ENCODE data around the gene RFX6. TPM values are rescaled to one million over a fixed set of nuclear protein-coding genes. Genes with fewer than 3 reads are reported as not detected.

The RFX6 gene
- total RNA-seq, 2 experiments from 2014 or later = not detected

DNA sequence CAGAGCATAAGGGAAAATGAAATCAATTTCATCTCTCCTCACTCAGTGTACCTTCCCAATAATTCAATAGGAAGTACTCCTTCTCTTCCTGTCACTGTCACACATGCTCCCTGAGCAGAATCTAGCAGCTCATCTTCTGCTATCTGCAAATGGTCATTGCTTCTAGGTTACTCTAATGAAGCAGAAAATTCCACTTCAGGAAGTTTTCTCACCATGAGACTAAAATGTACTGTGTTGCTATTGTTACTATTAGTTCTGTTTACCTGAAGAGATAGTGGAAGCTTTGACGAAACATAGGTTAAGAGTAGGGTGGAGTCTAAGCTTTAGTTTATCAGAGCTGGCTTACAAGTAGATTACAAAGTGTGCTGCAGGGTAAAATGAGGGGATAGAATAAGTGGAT lies 52.8 kb downstream of the RFX6 start:
- CTCF ChIA-PET = no interaction called here
- POLR2A ChIA-PET = no interaction called here
- DNase-seq = no peak

DNA sequence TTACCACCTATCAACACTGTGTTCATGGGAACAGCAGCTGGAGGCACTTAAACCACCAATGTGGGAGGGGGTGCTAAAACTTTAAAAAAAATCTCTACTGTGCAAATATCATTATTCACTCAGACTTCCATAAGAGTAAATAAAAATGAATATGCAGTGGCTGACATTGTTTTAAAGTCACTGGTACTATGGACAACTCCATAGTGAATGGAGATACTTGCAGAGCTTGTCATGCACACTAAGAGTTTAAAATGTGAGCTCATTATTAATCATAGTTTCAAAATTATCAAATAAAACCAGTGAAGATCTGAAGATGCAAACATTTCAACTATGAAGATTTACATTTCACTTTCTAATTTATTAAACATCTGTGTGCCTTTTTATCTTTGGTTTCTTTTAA lies 54.4 kb downstream of the RFX6 start:
- no peaks in the 10 kb centered on the region for H3K27me3 Mint-ChIP-seq
- POLR2A ChIA-PET = no interaction called here
- CTCF ChIA-PET = interaction anchor here (1.5 kb wide), 1 partner anchor 38 kb away, joined by 4 read pairs; no protein-coding TSS in a partner anchor
- no peaks in the 10 kb centered on the region for H3K9me3 Mint-ChIP-seq
- DNase-seq = no peak
- H3K36me3 Mint-ChIP-seq (ENCODE audit: low read depth) = no peaks in the 10 kb centered on the region
- H3K27ac Mint-ChIP-seq = no peak overlapping the region
- no peaks in the 10 kb centered on the region for H3K4me1 Mint-ChIP-seq
- H3K4me3 Mint-ChIP-seq = no peak overlapping the region

More for the DNA sequence above, 52.8 kb downstream of the RFX6 start:
- H3K36me3 Mint-ChIP-seq (ENCODE audit: low read depth) = no peaks in the 10 kb centered on the region
- no peak overlapping the region for H3K27ac Mint-ChIP-seq
- no peaks in the 10 kb centered on the region for H3K27me3 Mint-ChIP-seq
- no peaks in the 10 kb centered on the region for H3K4me1 Mint-ChIP-seq
- no peaks in the 10 kb centered on the region for H3K9me3 Mint-ChIP-seq
- H3K4me3 Mint-ChIP-seq = no peak overlapping the region

DNA sequence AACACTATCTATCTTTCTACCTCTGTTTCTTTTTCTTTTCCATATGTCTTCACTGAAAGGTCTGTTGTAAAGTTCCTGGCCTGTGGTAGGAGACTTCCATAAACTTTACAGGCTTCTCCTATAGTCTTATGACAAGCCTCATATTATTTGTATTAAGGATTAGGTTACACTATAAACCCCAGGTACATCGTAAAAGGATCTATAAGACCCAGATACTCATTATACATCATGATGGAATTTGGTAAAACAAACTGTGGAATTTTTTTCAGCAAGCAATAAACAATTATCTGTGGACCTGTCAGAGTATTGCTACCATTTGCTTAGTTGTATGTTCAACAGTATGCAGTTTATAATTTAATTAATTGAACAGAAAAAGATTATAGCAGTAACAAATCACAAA lies 55.5 kb downstream of the RFX6 start:
- H3K4me3 Mint-ChIP-seq = no peak overlapping the region
- no peaks in the 10 kb centered on the region for H3K4me1 Mint-ChIP-seq
- no peaks in the 10 kb centered on the region for H3K9me3 Mint-ChIP-seq
- DNase-seq = no peak
- no peaks in the 10 kb centered on the region for H3K27me3 Mint-ChIP-seq
- POLR2A ChIA-PET = no interaction called here
- no peak overlapping the region for H3K27ac Mint-ChIP-seq
- no peaks in the 10 kb centered on the region for H3K36me3 Mint-ChIP-seq (ENCODE audit: low read depth)
- CTCF ChIA-PET = no interaction called here

DNA sequence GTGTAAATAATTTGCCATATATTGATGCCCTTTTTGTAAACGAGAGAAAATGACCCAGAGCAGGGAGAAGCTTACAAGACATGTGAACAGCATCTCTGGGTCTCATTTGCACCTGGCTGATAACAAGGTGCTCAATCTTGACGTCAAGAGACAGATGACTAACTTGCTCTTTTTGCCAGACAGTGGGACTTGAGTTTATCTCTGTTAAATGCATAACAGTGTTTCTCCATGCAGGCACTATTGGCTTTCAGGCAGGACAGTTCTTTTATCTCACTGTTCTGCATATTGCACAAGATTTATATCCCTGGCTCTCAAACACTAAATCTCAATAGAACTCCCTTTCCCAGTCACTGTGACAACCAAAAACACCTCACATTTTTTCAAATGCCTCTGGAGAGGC lies 56.4 kb downstream of the RFX6 start:
- no peak for DNase-seq
- Mint-ChIP-seq H3K27ac (no peak overlapping the region), H3K36me3 (ENCODE audit: low read depth) (no peaks in the 10 kb centered on the region), H3K27me3 (no peaks in the 10 kb centered on the region), H3K4me1 (no peaks in the 10 kb centered on the region), H3K9me3 (no peaks in the 10 kb centered on the region), H3K4me3 (no peak overlapping the region)
- ChIA-PET POLR2A (no interaction called here), CTCF (no interaction called here)

DNA sequence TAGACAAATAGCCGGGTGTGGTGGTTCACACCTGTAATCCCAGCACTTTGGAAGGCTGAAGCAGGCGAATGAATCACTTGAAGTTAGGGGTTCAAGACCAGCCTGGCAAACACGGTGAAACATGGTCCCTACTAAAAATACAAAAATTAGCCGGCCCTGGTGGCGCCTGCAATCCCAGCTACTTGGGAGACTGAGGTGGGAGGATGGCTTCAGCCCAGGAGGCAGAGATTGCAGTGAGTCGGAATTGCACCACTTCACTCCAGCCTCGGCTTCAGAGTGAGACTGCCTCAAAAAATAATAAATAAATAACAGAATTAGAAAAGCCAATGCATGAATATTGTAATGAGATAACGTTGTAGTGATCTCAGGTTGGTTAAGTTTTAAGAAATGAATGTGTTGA lies 61.3 kb downstream of the RFX6 start:
- Mint-ChIP-seq H3K9me3 (no peaks in the 10 kb centered on the region), H3K4me1 (no peaks in the 10 kb centered on the region)

DNA sequence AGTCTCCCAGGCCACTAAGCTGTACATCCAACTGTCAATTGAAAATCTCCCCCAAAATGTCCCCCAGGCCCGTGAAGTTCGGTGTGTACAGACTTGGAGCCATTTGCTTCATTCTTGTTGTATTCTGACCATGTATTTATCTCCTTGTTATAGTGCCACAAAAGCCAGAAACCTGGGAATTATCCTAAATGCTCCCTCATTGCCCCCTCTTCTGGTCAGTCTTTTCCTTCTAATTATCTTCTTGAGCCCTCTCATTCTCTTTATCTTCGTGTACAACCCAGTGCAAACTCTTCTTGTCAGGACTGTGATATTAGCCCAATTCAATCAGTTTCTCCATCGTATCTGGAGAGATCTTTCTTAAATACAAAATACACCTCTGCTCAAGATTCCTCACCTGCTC lies 64.7 kb downstream of the RFX6 start:
- CTCF ChIA-PET = no interaction called here
- no peak for DNase-seq

More for the DNA sequence above, 61.3 kb downstream of the RFX6 start:
- ChIA-PET CTCF (no interaction called here), POLR2A (no interaction called here)
- Mint-ChIP-seq H3K27ac (no peak overlapping the region), H3K36me3 (ENCODE audit: low read depth) (no peaks in the 10 kb centered on the region), H3K27me3 (peaks cover 2% of the 10 kb centered on the region), H3K4me3 (no peak overlapping the region)
- no peak for DNase-seq

DNA sequence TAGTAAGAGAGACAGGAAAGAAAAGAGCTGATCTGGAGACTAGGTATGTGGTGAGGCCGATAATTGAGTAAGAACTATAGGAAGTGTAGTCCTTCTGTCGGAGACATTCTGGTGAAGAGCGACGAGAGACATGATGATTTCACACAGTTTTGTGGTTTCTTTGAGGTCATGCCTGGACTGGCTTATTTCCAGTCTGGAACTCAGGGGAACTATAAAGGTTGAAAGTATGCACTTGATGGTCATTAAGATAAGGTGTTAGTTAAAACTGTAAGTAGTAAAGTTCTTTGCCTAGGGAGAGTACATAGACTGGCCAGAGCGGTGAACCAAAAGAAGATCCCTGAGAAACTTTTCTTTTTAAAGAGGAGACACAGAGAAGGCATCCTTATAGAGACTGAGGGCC lies 68.8 kb downstream of the RFX6 start:
- peaks cover 4% of the 10 kb centered on the region for H3K27me3 Mint-ChIP-seq
- no peak for DNase-seq
- H3K4me3 Mint-ChIP-seq = no peak overlapping the region
- H3K9me3 Mint-ChIP-seq = no peaks in the 10 kb centered on the region
- no peaks in the 10 kb centered on the region for H3K4me1 Mint-ChIP-seq
- POLR2A ChIA-PET = no interaction called here
- H3K27ac Mint-ChIP-seq = no peak overlapping the region
- H3K36me3 Mint-ChIP-seq (ENCODE audit: low read depth) = no peaks in the 10 kb centered on the region
- CTCF ChIA-PET = no interaction called here

More for the DNA sequence above, 64.7 kb downstream of the RFX6 start:
- H3K27me3 Mint-ChIP-seq = peaks cover 5% of the 10 kb centered on the region
- H3K4me1 Mint-ChIP-seq = no peaks in the 10 kb centered on the region
- no peaks in the 10 kb centered on the region for H3K36me3 Mint-ChIP-seq (ENCODE audit: low read depth)
- H3K9me3 Mint-ChIP-seq = no peaks in the 10 kb centered on the region
- no peak overlapping the region for H3K27ac Mint-ChIP-seq
- H3K4me3 Mint-ChIP-seq = no peak overlapping the region
- POLR2A ChIA-PET = no interaction called here

DNA sequence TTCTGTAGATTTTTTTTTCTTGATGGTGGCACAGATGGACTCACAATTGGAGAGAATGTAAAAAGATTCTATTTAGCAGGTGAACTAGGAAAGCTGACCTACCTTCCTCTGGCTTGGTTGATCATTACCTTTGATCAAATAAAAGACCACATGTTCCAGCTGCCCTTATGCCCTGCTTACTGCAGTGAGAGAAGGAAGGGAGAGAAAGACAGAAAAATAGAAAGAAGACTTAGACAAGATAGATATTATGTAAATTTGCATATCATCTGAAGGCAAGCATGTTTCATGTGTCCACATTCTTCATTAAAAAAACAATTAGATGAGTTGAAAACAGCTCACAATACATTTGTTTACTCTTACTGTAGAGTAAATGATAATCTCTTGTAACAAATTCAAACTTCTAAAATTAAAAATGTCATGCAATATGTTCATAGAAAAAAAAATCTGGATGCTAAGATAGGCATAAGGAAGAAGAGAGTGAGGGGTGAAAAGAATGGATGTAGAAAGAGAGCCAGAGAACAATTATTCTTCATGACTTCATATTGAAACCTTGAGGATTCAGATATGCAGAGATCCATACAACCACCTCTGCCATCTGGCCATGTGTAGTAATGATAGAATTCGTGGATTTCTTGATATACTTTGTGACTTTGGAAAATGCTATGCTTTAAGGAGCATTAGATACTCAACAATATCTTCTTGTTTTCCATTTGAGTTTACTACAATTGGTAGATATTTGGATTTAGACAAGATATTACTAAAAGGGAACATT lies 71.7 kb downstream of the RFX6 start:
- Mint-ChIP-seq H3K27ac (no peak overlapping the region), H3K4me3 (no peak overlapping the region), H3K9me3 (no peaks in the 10 kb centered on the region), H3K4me1 (no peaks in the 10 kb centered on the region), H3K36me3 (ENCODE audit: low read depth) (no peaks in the 10 kb centered on the region), H3K27me3 (peaks cover 4% of the 10 kb centered on the region)
- no peak for DNase-seq
- ChIA-PET CTCF (no interaction called here), POLR2A (no interaction called here)

DNA sequence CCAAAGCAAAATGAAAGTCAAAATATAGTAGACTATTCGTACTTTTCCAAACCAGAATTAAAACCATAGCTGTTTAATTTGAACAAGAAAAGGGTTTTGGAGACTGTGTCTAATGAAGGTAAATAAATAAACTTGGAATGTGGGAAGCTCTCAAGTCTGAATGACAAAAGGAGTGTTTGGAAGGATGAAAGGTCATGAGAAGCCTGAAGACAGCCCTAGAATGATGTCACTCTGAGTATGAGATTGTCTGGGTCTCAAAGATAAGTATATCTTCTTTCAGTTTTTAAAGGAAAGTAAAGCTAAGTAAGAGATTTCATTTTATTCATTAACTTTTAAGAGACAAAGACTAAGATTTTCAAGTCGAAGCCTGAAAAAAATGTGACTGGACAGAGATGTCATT lies 72.9 kb downstream of the RFX6 start:
- DNase-seq = no peak
- Mint-ChIP-seq H3K4me1 (no peaks in the 10 kb centered on the region), H3K36me3 (ENCODE audit: low read depth) (no peaks in the 10 kb centered on the region), H3K27ac (no peak overlapping the region), H3K4me3 (no peak overlapping the region), H3K9me3 (no peaks in the 10 kb centered on the region), H3K27me3 (peaks cover 4% of the 10 kb centered on the region)
- CTCF ChIA-PET = no interaction called here
- POLR2A ChIA-PET = no interaction called here

DNA sequence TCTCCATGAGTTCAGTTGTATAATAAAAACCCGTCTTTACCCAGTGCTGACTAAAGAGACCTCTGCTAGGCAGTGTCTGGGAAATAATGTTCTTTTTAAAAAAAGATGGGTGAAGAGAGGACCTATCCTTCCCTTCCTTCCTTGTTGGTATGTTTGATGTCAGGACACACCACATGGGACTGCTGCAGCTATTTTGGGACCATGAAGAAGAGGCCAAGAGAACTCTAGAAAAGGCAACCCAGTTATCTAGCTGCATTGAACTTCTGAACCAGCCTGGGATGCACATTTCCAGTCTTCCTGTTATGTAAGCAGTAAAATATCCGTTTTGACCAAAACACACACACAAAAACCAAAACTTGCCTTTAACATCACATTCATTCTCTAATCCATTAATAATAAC lies 77.3 kb downstream of the RFX6 start:
- Mint-ChIP-seq H3K27ac (no peak overlapping the region), H3K4me1 (no peaks in the 10 kb centered on the region), H3K27me3 (no peaks in the 10 kb centered on the region), H3K9me3 (no peaks in the 10 kb centered on the region), H3K36me3 (ENCODE audit: low read depth) (no peaks in the 10 kb centered on the region), H3K4me3 (no peak overlapping the region)
- CTCF ChIA-PET = no interaction called here
- no peak for DNase-seq
- POLR2A ChIA-PET = no interaction called here

DNA sequence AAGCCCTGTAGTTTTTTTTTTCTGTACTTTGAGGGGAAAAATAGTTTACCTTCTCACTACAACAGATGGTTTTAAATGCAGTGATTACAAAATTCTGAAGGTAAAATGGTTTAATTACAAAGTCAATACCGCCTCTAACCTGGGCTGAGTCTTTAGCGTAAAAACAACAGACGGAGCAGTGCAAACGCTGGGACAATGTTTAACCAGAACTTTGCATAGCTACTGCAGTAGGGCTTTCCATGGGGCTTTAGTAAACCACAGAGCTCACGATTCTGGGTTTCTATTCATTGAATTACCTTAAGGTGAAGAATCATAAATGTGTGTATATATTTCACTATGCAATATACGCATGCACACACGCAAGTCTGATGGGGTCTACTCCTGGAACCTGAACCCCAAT lies 77.9 kb downstream of the RFX6 start:
- H3K4me1 Mint-ChIP-seq = no peaks in the 10 kb centered on the region
- CTCF ChIA-PET = no interaction called here
- H3K9me3 Mint-ChIP-seq = no peaks in the 10 kb centered on the region

DNA sequence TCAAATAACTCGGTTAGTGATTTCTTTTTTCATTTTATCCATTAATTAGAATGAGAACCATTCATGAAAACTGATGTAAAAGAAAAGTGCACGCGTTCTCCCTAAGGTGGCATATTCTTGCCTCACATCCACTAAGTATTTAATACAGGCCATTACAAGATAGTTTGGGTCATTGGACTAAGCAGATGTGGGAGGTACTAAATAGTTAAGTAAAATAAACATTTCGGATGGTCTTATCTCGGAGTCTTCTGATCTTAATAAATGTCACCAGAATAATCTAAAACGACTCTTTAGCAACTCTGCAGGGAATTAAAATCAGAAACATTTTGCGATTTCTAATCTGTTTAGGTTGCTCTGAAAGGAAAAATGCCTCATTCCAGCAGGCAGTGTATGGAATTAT lies 78.7 kb downstream of the RFX6 start:
- Mint-ChIP-seq H3K9me3 (no peaks in the 10 kb centered on the region), H3K4me1 (no peaks in the 10 kb centered on the region)
- CTCF ChIA-PET = no interaction called here

More for the DNA sequence above, 77.9 kb downstream of the RFX6 start:
- POLR2A ChIA-PET = no interaction called here
- Mint-ChIP-seq H3K36me3 (ENCODE audit: low read depth) (no peaks in the 10 kb centered on the region), H3K27me3 (no peaks in the 10 kb centered on the region), H3K27ac (no peak overlapping the region), H3K4me3 (no peak overlapping the region)
- DNase-seq = no peak

DNA sequence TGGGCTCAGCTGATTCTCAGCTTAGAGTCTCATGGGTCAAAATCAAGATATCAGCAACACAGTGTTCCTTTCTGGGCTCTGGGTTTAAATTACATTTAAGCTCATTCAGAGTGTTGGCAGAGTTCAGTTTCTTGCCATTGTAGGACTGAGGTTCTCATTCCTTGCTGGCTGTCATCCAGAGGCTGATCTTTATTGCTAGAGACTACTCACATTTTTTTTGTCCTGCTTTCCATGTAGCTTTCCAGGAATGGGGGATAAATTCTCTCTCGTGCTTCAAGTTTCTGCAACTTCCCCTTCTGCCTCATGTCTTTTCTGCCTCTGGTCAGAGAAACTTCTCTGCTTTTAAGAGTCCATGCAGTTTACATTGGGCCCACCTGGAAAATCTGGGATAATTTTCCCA lies 86.9 kb downstream of the RFX6 start:
- no peaks in the 10 kb centered on the region for H3K36me3 Mint-ChIP-seq (ENCODE audit: low read depth)
- H3K4me3 Mint-ChIP-seq = no peak overlapping the region
- no peaks in the 10 kb centered on the region for H3K9me3 Mint-ChIP-seq
- no peaks in the 10 kb centered on the region for H3K27me3 Mint-ChIP-seq
- H3K27ac Mint-ChIP-seq = no peak overlapping the region
- no peak for DNase-seq
- no peaks in the 10 kb centered on the region for H3K4me1 Mint-ChIP-seq
- CTCF ChIA-PET = interaction anchor here (0.8 kb wide), 1 partner anchor 8 kb away, joined by 4 read pairs; no protein-coding TSS in a partner anchor
- POLR2A ChIA-PET = no interaction called here

More for the DNA sequence above, 78.7 kb downstream of the RFX6 start:
- no peaks in the 10 kb centered on the region for H3K36me3 Mint-ChIP-seq (ENCODE audit: low read depth)
- no peak overlapping the region for H3K27ac Mint-ChIP-seq
- no peaks in the 10 kb centered on the region for H3K27me3 Mint-ChIP-seq
- H3K4me3 Mint-ChIP-seq = no peak overlapping the region
- DNase-seq = no peak
- POLR2A ChIA-PET = no interaction called here

DNA sequence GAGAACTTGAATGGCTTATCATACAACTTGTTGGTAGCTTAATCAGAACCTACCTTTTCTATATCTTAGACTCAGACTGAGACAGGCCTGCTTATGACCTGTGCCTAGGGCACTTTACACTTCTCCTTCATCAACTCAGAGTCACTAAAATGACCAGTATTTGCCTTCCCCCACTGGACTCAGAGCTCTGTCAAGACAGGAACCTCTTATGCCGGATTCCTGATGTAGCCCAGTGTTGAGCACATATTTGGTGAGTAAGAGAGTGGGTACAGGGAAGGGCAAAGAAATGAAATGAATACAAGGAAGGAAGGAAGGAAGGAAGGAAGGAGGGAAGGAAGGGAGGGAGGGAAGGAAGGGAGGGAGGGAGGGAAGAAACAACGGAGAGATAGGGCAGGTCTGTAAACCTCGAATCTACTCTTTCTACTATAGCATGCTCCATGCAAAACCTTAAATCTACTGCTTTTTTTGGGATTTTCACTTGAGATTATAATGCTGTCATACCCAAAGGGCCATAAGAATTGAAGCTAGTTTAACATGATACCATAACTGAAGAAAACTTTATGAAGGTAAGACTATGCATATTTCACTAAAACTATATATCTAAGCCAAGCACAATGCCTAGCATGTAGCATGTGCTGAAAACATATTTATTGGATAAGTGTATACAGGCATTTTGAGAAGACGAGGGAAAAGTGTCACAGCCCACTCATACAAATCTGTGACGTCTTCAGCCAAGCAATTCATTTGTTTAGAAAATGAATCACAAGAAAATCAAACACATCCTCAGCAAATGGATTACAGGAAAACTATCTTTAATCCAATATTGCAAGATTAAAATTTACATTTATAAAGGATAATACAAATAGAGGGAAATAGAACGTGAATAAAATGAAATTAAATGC lies 89.9 kb downstream of the RFX6 start:
- no peaks in the 10 kb centered on the region for H3K9me3 Mint-ChIP-seq
- H3K27me3 Mint-ChIP-seq = no peaks in the 10 kb centered on the region
- DNase-seq = no peak
- no peaks in the 10 kb centered on the region for H3K36me3 Mint-ChIP-seq (ENCODE audit: low read depth)
- ChIA-PET CTCF (no interaction called here), POLR2A (no interaction called here)
- H3K4me1 Mint-ChIP-seq = no peaks in the 10 kb centered on the region
- H3K4me3 Mint-ChIP-seq = no peak overlapping the region
- H3K27ac Mint-ChIP-seq = no peak overlapping the region

Data from activated CD4-positive, alpha-beta memory T cell treated with anti-CD3 and anti-CD28 coated beads, Interleukin-2, amount 10 ng/mL, durations not matched to agents 7 days and 5 days (primary cell).